Keratinocyte (primary cell): ENCODE data around the gene LRRN2. TPM values are rescaled to one million over a fixed set of nuclear protein-coding genes. Genes with fewer than 3 reads are reported as not detected.

Experiments
- DNase-seq: peaks from one replicate; pipeline ENCODE4 v3.0.0-alpha.2; 2011; ENCODE audit warnings: low read depth, missing footprints, low spot score
- FAIRE-seq: peaks from 2 replicates; lab custom pipeline; 2011; peaks lifted over from hg19 to GRCh38; lab: Jason Lieb, UNC
- H2AFZ ChIP-seq: 2 replicates; pipeline ENCODE4 v1.6.0; 2012; ENCODE audit warnings: low read length, control low read depth, inconsistent platforms; ENCODE audit not compliant: control insufficient read depth
- H3K27ac ChIP-seq: 2 replicates; pipeline ENCODE4 v1.5.1; 2011; ENCODE audit warnings: low read length; ENCODE audit not compliant: control insufficient read depth, insufficient read depth
- H3K27me3 ChIP-seq: 3 replicates; pipeline ENCODE4 v1.6.0; 2011; ENCODE audit warnings: low read length; ENCODE audit not compliant: control insufficient read depth, insufficient read depth; ENCODE audit errors: extremely low read depth
- H3K36me3 ChIP-seq, 2 experiments: 2 replicates in 1 of 2; 3 replicates in 1 of 2; pipeline ENCODE4 v1.5.1; 2011; ENCODE audit warnings: low read length in 2 of 2, mild to moderate bottlenecking in 1 of 2; ENCODE audit not compliant: control insufficient read depth in 2 of 2, insufficient read depth in 2 of 2; ENCODE audit errors: extremely low read depth in 1 of 2
- H3K4me1 ChIP-seq: 3 replicates; pipeline ENCODE4 v1.5.1; 2011; ENCODE audit warnings: low read length; ENCODE audit not compliant: control insufficient read depth, insufficient read depth; ENCODE audit errors: extremely low read depth
- H3K4me2 ChIP-seq: 3 replicates; pipeline ENCODE4 v1.6.0; 2011; ENCODE audit warnings: low read depth, low read length; ENCODE audit not compliant: control insufficient read depth, insufficient read depth; ENCODE audit errors: extremely low read depth
- H3K4me3 ChIP-seq, 3 experiments: fragments of 200-600 bp in 1 of 3; sonication (generic) in 1 of 3; 2 replicates in 2 of 3; 3 replicates in 1 of 3; pipeline ENCODE4 v1.5.1; 2011 to 2016; ENCODE audit warnings: low read length in 3 of 3, mild to moderate bottlenecking in 3 of 3, control low read depth in 2 of 3, inconsistent platforms in 1 of 3, low read depth in 1 of 3, mixed read lengths in 1 of 3, mixed run types in 1 of 3, moderate library complexity in 1 of 3; ENCODE audit not compliant: control insufficient read depth in 2 of 3, insufficient read depth in 2 of 3; ENCODE audit errors: extremely low read depth in 1 of 3
- H3K79me2 ChIP-seq: 2 replicates; pipeline ENCODE4 v1.6.0; 2012; ENCODE audit warnings: low read length; ENCODE audit not compliant: control insufficient read depth, insufficient read depth
- H3K9ac ChIP-seq: 3 replicates; pipeline ENCODE4 v1.6.0; 2011; ENCODE audit warnings: low read length; ENCODE audit not compliant: control insufficient read depth, insufficient read depth; ENCODE audit errors: extremely low read depth
- H3K9me1 ChIP-seq: 3 replicates; pipeline ENCODE4 v1.6.0; 2011; ENCODE audit warnings: low read length; ENCODE audit not compliant: control insufficient read depth, insufficient read depth; ENCODE audit errors: extremely low read depth
- H3K9me3 ChIP-seq: 2 replicates; pipeline ENCODE4 v1.5.1; 2012; ENCODE audit warnings: low read depth, low read length; ENCODE audit not compliant: control insufficient read depth
- H4K20me1 ChIP-seq: 3 replicates; pipeline ENCODE4 v1.6.0; 2011; ENCODE audit warnings: low read length; ENCODE audit not compliant: control insufficient read depth, insufficient read depth; ENCODE audit errors: extremely low read depth
- CTCF ChIP-seq, 3 experiments: IDR thresholded peaks in 1 of 3; conservative IDR thresholded peaks in 1 of 3; optimal IDR thresholded peaks in 1 of 3; 2 replicates in 2 of 3; 3 replicates in 1 of 3; pipeline versions ENCODE3 to v1.5.1; 2011; ENCODE audit warnings: low read length in 3 of 3, mild to moderate bottlenecking in 3 of 3, moderate library complexity in 2 of 3, control low read depth in 1 of 3, inconsistent platforms in 1 of 3; ENCODE audit not compliant: insufficient read depth in 2 of 3; ENCODE audit errors: extremely low read depth in 1 of 3
- EZH2 ChIP-seq: IDR thresholded peaks from one replicate; pipeline ENCODE4 v1.6.1; 2012; ENCODE audit warnings: inconsistent platforms, mild to moderate bottlenecking, low read length, moderate library complexity
- dilution Hi-C: fragments of 300-500 bp; cut with MboI; formaldehyde crosslinking; loops from one replicate; pipeline ENCODE4 v1.7.0; 2020; ENCODE audit warnings: low sequenced_read_pairs; ENCODE audit not compliant: extremely low pct_ligation_motif_present
- polyA plus RNA-seq, 5 experiments: library from polyadenylated mRNA; depleted of rRNA in 3 of 5; stranded (reverse) in 3 of 5; stranded (forward) in 1 of 5; unstranded in 1 of 5; fragments of >200 nt; gene quantifications; 1 replicate in 1 of 5; 2 replicates in 3 of 5; 3 replicates in 1 of 5; pipeline versions ENCODE4 v1.2.1 to v1.2.3, GENCODE V29; 2011 to 2012; ENCODE audit warnings: missing spikeins in 2 of 5, low read depth in 1 of 5, low replicate concordance in 1 of 5

The LRRN2 gene
- polyA plus RNA-seq, 1 donor (not counting 4 experiments of a cell fraction or from before 2014, with no cell fraction given), result not detected

GRCh38 chr1:204712708-204713430 is 27.3 kb upstream of the LRRN2 start:
- TF ChIP-seq CTCF (optimal IDR thresholded peaks at IDR 0.05 in 1 of 3, IDR thresholded peaks at IDR 0.05 in 1 of 3, conservative IDR thresholded peaks at IDR 0.05 in 1 of 3; ENCODE audit: extremely low read depth in 1 of 3, insufficient read depth in 2 of 3, low read length in 3 of 3), result no peak
- no peak for TF ChIP-seq EZH2
- dilution Hi-C loops, result no loop called here
- Histone ChIP-seq H3K9ac (no peak overlapping the region), H2AFZ (no peak overlapping the region), H4K20me1 (no peaks in the 10 kb centered on the region), H3K9me3 (no peaks in the 10 kb centered on the region), H3K27me3 (peaks cover 11% of the 10 kb centered on the region), H3K4me2 (no peak overlapping the region), H3K79me2 (no peaks in the 10 kb centered on the region), H3K36me3 (no peaks in the 10 kb centered on the region), H3K27ac (no peak overlapping the region), H3K4me3 (no peak overlapping the region), H3K9me1 (no peaks in the 10 kb centered on the region), H3K4me1 (peaks cover 11% of the 10 kb centered on the region)
- FAIRE-seq (no peak), DNase-seq (no peak)

GRCh38 chr1:204711947-204712701 is 26.6 kb upstream of the LRRN2 start:
- H3K36me3 ChIP-seq, result no peaks in the 10 kb centered on the region
- no peaks in the 10 kb centered on the region for H4K20me1 ChIP-seq
- no peaks in the 10 kb centered on the region for H3K9me3 ChIP-seq
- no peaks in the 10 kb centered on the region for H3K79me2 ChIP-seq
- H3K4me2 ChIP-seq, result no peak overlapping the region
- H3K9ac ChIP-seq, result no peak overlapping the region
- dilution Hi-C loops, result no loop called here
- no peaks in the 10 kb centered on the region for H3K9me1 ChIP-seq
- DNase-seq, result no peak
- H2AFZ ChIP-seq, result no peak overlapping the region
- FAIRE-seq, result no peak
- H3K27me3 ChIP-seq, result peaks cover 11% of the 10 kb centered on the region
- H3K4me3 ChIP-seq, result no peak overlapping the region
- no peak for TF ChIP-seq EZH2
- TF ChIP-seq CTCF (optimal IDR thresholded peaks at IDR 0.05 in 1 of 3, IDR thresholded peaks at IDR 0.05 in 1 of 3, conservative IDR thresholded peaks at IDR 0.05 in 1 of 3; ENCODE audit: extremely low read depth in 1 of 3, insufficient read depth in 2 of 3, low read length in 3 of 3), result no peak
- H3K4me1 ChIP-seq, result peaks cover 14% of the 10 kb centered on the region
- no peak overlapping the region for H3K27ac ChIP-seq
